K562 treated with DMSO at 1 percent for 48 hours (cell line): Measurements from ENCODE around the gene FAM3C. TPM values are rescaled to one million over a fixed set of nuclear protein-coding genes. Genes with fewer than 3 reads are reported as not detected.

Experiments
- total RNA-seq: library from RNA; unstranded; fragments of 300-600 nt; gene quantifications from 2 replicates; pipeline ENCODE4 v1.2.3, GENCODE V29; 2022; ENCODE audit warnings: low replicate concordance; ENCODE audit errors: extremely low read depth

Gene FAM3C, protein sequence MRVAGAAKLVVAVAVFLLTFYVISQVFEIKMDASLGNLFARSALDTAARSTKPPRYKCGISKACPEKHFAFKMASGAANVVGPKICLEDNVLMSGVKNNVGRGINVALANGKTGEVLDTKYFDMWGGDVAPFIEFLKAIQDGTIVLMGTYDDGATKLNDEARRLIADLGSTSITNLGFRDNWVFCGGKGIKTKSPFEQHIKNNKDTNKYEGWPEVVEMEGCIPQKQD
- not detected in 2 replicates for total RNA-seq

GRCh38 chr7:121395961-121396757 is at the start of gene FAM3C:
TSS of gene FAM3C (minus strand) at chr7:121396308. CDS start at chr7:121382969, 13,339 bp downstream.

GRCh38 chr7:121328508-121329190 is 67.5 kb downstream of the FAM3C start, which contains the start of gene WNT16:
TSS of gene WNT16 (plus strand) at chr7:121329000. CDS start at chr7:121329293, 293 bp downstream.

Other genes starting within 250 kb of the FAM3C start
- not detected in 2 replicates for gene WNT16, start 67.3 kb downstream of the FAM3C start, total RNA-seq